Measurements from ENCODE around the gene SOCS1. TPM values are rescaled to one million over a fixed set of nuclear protein-coding genes. Genes with fewer than 3 reads are reported as not detected.

The SOCS1 gene
- total RNA-seq, 2 experiments from 2014 or later, result 23.4 to 47.1 TPM

DNA sequence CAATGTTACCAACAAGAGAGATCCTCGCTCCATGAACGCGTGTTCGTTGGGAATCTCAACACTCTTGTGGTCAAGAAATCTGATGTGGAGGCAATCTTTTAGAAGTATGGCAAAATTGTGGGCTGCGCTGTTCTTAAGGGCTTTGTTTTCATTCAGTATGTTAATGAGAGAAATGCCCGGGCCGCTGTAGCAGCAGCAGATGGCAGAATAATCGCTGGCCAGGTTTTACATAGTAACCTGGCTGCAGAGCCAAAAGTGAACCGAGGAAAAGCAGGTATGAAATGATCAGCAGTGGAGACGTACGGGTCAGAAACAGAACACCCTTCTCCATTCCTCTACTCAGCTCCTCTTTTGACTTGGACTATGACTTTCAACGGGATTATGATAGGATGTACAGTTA is 13.3 kb downstream of the SOCS1 start:
- no peak for DNase-seq (ENCODE audit: low spot score)
- Histone ChIP-seq H3K9me3 (ENCODE audit: low read length) (no peaks in the 10 kb centered on the region), H3K9me2 (ENCODE audit: insufficient read depth, low read length) (no peaks in the 10 kb centered on the region), H3K4me2 (ENCODE audit: low read length) (no peak overlapping the region), H3K4me1 (ENCODE audit: insufficient read depth, low read length, poor library complexity, severe bottlenecking) (peaks cover 8% of the 10 kb centered on the region), H4K20me1 (ENCODE audit: insufficient read depth, low read length) (no peaks in the 10 kb centered on the region), H3K4me3 (ENCODE audit: low read depth, low read length, poor library complexity, severe bottlenecking) (no peak overlapping the region), H3K79me2 (ENCODE audit: insufficient read depth, low read depth, low read length) (no peaks in the 10 kb centered on the region), H2AFZ (ENCODE audit: low read length) (no peak overlapping the region), H3K27ac (ENCODE audit: low read depth, low read length, poor library complexity, severe bottlenecking) (no peak overlapping the region), H3K36me3 (ENCODE audit: insufficient read depth, low read length) (no peaks in the 10 kb centered on the region)
- ChIA-PET POLR2A (no interaction called here), CTCF (ENCODE audit: unreplicated experiment) (no interaction called here)
- BruUV-seq (replicated peaks), result no TSS peak
- TF ChIP-seq, protein P1, sequence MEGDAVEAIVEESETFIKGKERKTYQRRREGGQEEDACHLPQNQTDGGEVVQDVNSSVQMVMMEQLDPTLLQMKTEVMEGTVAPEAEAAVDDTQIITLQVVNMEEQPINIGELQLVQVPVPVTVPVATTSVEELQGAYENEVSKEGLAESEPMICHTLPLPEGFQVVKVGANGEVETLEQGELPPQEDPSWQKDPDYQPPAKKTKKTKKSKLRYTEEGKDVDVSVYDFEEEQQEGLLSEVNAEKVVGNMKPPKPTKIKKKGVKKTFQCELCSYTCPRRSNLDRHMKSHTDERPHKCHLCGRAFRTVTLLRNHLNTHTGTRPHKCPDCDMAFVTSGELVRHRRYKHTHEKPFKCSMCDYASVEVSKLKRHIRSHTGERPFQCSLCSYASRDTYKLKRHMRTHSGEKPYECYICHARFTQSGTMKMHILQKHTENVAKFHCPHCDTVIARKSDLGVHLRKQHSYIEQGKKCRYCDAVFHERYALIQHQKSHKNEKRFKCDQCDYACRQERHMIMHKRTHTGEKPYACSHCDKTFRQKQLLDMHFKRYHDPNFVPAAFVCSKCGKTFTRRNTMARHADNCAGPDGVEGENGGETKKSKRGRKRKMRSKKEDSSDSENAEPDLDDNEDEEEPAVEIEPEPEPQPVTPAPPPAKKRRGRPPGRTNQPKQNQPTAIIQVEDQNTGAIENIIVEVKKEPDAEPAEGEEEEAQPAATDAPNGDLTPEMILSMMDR (conservative IDR thresholded peaks at IDR 0.05; ENCODE audit: low read length), result no peak
- no peak for TF ChIP-seq EZH2phosphoT487 (IDR thresholded peaks at IDR 0.05; ENCODE audit: borderline replicate concordance, low read depth, low read length)
- intact Hi-C loops (cut with micrococcal nuclease; ENCODE audit: unreplicated experiment), result no loop called here

DNA sequence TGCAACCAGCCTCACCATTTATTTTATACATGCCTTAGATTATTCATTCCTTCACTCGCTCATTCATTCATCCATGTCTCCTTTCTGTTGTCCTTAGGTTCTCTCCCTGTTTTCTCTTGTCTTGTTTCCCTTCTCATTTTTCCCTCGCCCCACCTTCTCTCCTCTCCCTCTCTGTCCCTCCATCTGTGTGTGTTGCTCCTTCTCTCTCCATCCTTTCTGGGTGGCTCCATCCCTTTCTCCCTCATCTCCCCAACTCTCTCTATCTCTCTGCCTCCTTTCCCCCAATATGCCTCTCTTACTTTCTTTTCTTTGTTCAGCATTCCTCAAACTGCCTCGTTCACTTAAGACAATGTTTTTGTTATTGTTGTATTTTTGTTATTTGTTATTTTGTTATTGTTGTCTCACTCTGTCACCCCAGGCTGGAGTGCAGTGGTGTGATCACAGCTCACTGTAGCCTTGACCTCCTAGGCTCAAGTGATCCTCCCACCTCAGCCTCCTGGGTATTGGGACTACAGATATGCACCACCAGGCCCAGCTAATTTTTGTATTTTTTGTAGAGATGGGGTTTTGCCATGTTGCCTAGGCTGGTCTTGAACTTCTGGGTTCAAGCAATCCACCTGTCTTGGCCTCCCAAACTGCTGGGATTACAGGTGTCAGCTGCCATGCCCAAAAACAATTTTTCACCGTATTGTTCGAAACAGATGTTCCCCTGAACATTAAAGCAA is 14.4 kb downstream of the SOCS1 start:
- Histone ChIP-seq H3K9me3 (ENCODE audit: low read length) (no peaks in the 10 kb centered on the region), H3K9me2 (ENCODE audit: insufficient read depth, low read length) (no peaks in the 10 kb centered on the region), H3K36me3 (ENCODE audit: insufficient read depth, low read length) (no peaks in the 10 kb centered on the region), H3K4me3 (ENCODE audit: low read depth, low read length, poor library complexity, severe bottlenecking) (no peak overlapping the region), H3K4me2 (ENCODE audit: low read length) (no peak overlapping the region), H2AFZ (ENCODE audit: low read length) (no peak overlapping the region), H3K4me1 (ENCODE audit: insufficient read depth, low read length, poor library complexity, severe bottlenecking) (peaks cover 8% of the 10 kb centered on the region), H3K79me2 (ENCODE audit: insufficient read depth, low read depth, low read length) (no peaks in the 10 kb centered on the region), H4K20me1 (ENCODE audit: insufficient read depth, low read length) (no peaks in the 10 kb centered on the region), H3K27ac (ENCODE audit: low read depth, low read length, poor library complexity, severe bottlenecking) (no peak overlapping the region)
- DNase-seq (ENCODE audit: low spot score), result no peak
- TF ChIP-seq EZH2phosphoT487 (IDR thresholded peaks at IDR 0.05; ENCODE audit: borderline replicate concordance, low read depth, low read length), result no peak
- TF ChIP-seq, protein P1 (conservative IDR thresholded peaks at IDR 0.05; ENCODE audit: low read length), result no peak
- no TSS peak for BruUV-seq (replicated peaks)
- POLR2A ChIA-PET, result no interaction called here
- intact Hi-C loops (cut with micrococcal nuclease; ENCODE audit: unreplicated experiment), result no loop called here
- CTCF ChIA-PET (ENCODE audit: unreplicated experiment), result no interaction called here

DNA sequence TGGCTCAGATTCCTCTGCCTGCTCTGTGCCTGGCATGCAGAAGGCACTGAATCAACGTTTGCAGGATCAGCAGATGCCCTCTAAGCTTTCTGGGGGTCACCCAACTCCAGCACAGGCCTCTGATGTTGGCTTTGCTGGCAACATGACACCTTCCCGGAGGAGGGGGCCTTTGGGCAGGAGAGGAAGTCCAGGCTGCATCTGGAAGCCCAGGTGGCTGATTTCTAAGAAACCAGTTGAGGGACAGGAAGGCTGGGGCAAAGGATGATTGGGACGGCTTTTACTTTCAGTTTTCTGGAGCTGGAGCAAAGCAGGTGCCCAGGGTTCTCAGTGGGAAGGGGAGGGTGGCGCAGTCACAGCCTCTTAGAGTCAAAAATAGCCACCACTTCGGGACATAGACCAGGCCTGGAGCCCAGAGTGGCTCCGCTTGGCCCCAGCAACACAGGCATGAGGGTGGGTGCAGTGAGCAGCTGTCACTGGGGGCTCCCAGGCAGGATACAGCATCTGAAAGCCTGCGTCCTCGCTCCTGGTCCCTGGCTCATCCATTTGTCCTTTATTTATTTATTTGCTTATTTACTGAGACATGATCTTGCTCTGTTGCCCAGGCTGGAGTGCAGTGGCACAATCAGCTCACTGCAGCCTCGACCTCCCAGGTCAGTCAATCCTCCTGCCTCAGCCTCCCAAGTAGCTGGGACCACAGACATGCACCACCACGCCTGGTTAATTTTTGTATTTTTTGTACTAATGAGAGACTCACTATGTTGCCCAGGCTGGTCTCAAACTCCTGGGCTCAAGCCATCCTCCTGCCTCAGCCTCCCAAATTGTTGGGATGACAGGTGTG is 15.1 kb downstream of the SOCS1 start:
- TF ChIP-seq, protein P1 (conservative IDR thresholded peaks at IDR 0.05; ENCODE audit: low read length), result no peak
- no peak for TF ChIP-seq EZH2phosphoT487 (IDR thresholded peaks at IDR 0.05; ENCODE audit: borderline replicate concordance, low read depth, low read length)
- Histone ChIP-seq H3K4me1 (ENCODE audit: insufficient read depth, low read length, poor library complexity, severe bottlenecking) (peaks cover 8% of the 10 kb centered on the region), H3K36me3 (ENCODE audit: insufficient read depth, low read length) (no peaks in the 10 kb centered on the region), H4K20me1 (ENCODE audit: insufficient read depth, low read length) (no peaks in the 10 kb centered on the region), H3K9me3 (ENCODE audit: low read length) (no peaks in the 10 kb centered on the region), H3K9me2 (ENCODE audit: insufficient read depth, low read length) (no peaks in the 10 kb centered on the region), H3K4me3 (ENCODE audit: low read depth, low read length, poor library complexity, severe bottlenecking) (no peak overlapping the region), H3K79me2 (ENCODE audit: insufficient read depth, low read depth, low read length) (no peaks in the 10 kb centered on the region), H3K27ac (ENCODE audit: low read depth, low read length, poor library complexity, severe bottlenecking) (no peak overlapping the region), H2AFZ (ENCODE audit: low read length) (no peak overlapping the region), H3K4me2 (ENCODE audit: low read length) (peak overlapping the region; percentile 30; the same call in 1 of the 2 replicates)
- no TSS peak for BruUV-seq (replicated peaks)
- intact Hi-C loops (cut with micrococcal nuclease; ENCODE audit: unreplicated experiment), result no loop called here
- no peak for DNase-seq (ENCODE audit: low spot score)
- CTCF ChIA-PET (ENCODE audit: unreplicated experiment), result no interaction called here
- POLR2A ChIA-PET, result no interaction called here

Data from OCI-LY7 (cell line).